B cell (primary cell): ENCODE data around the gene HS3ST3B1. TPM values are rescaled to one million over a fixed set of nuclear protein-coding genes. Genes with fewer than 3 reads are reported as not detected.

Experiments
- ATAC-seq: fragments of 200-7000 bp; cut with Tn5 transposase; one replicate; pipeline ENCODE4 v1.10.0; 2021; ENCODE audit warnings: low read depth, mild to moderate bottlenecking, moderate number of reproducible peaks, moderate library complexity
- CTCF ChIA-PET: fragments of 350-600 bp; sonication (Branson Sonifier 250); formaldehyde crosslinking; loops from one replicate; lab custom pipeline; 2021; ENCODE audit warnings: antibody characterized with exemption, inconsistent platforms; lab: Charles Lee
- POLR2A ChIA-PET: fragments of 350-600 bp; sonication (Branson Sonifier 250); formaldehyde crosslinking; loops from one replicate; lab custom pipeline; 2021; ENCODE audit warnings: antibody characterized with exemption; lab: Charles Lee
- DNase-seq: peaks from one replicate; pipeline ENCODE4 v3.0.0; 2013
- H2AFZ ChIP-seq: 2 replicates; pipeline ENCODE4 v1.6.1; 2012; ENCODE audit warnings: mild to moderate bottlenecking, low read depth, low read length; ENCODE audit not compliant: insufficient read depth, poor library complexity, severe bottlenecking
- H3K27ac ChIP-seq, 2 donors: 1 replicate in 1 of 2; 2 replicates in 1 of 2; pipeline ENCODE4 v1.5.1; 2012 to 2013; ENCODE audit warnings: low read length in 2 of 2, mild to moderate bottlenecking in 2 of 2, moderate library complexity in 1 of 2
- H3K27me3 ChIP-seq, 4 experiments: fragments of 200-600 bp in 1 of 4; sonication (generic) in 1 of 4; replicated peaks in 1 of 4; 1 replicate in 2 of 4; 2 replicates in 2 of 4; pipeline versions ENCODE4 v1.6.1 to v1.7.0; 2013 to 2016; ENCODE audit warnings: low read length in 3 of 4, mild to moderate bottlenecking in 2 of 4, mixed read lengths in 1 of 4, moderate library complexity in 1 of 4; ENCODE audit not compliant: insufficient read depth in 4 of 4, control insufficient read depth in 3 of 4; ENCODE audit errors: control extremely low read depth in 1 of 4
- H3K36me3 ChIP-seq, 2 experiments: replicated peaks in 1 of 2; 1 replicate in 1 of 2; 2 replicates in 1 of 2; pipeline versions ENCODE4 v1.6.1 to v1.7.1; 2013; ENCODE audit warnings: low read length in 1 of 2; ENCODE audit not compliant: insufficient read depth in 2 of 2, control insufficient read depth in 1 of 2; ENCODE audit errors: control extremely low read depth in 1 of 2, extremely low read depth in 1 of 2
- H3K4me1 ChIP-seq, 2 donors: fragments of 200-600 bp in 1 of 2; sonication (generic) in 1 of 2; 1 replicate in 1 of 2; 2 replicates in 1 of 2; pipeline versions ENCODE4 v1.5.1 to v1.6.1; 2013 to 2017; ENCODE audit warnings: low read length in 2 of 2; ENCODE audit not compliant: control insufficient read depth in 2 of 2, insufficient read depth in 2 of 2
- H3K4me2 ChIP-seq: replicated peaks from 2 replicates; pipeline ENCODE3; 2012; ENCODE audit warnings: mild to moderate bottlenecking, low read depth, low read length; ENCODE audit not compliant: poor library complexity, severe bottlenecking
- H3K4me3 ChIP-seq, 5 experiments: fragments of 200-600 bp in 1 of 5; sonication (generic) in 1 of 5; 1 replicate in 3 of 5; 2 replicates in 2 of 5; pipeline versions ENCODE4 v1.5.1 to v1.7.0; 2011 to 2016; ENCODE audit warnings: low read length in 4 of 5, mild to moderate bottlenecking in 4 of 5, low read depth in 2 of 5, control low read depth in 1 of 5, moderate library complexity in 1 of 5; ENCODE audit not compliant: insufficient read depth in 1 of 5; ENCODE audit errors: control extremely low read depth in 1 of 5, extremely low read depth in 1 of 5
- H3K79me2 ChIP-seq: fragments of 200-600 bp; sonication (generic); one replicate; pipeline ENCODE4 v1.6.0; 2016; ENCODE audit warnings: low read length; ENCODE audit not compliant: control insufficient read depth, insufficient read depth
- H3K9ac ChIP-seq: fragments of 200-600 bp; sonication (generic); 2 replicates; pipeline ENCODE4 v1.6.1; 2017; ENCODE audit warnings: mild to moderate bottlenecking, low read length, moderate library complexity
- H3K9me3 ChIP-seq, 3 donors: one replicate each; pipeline versions ENCODE4 v1.6.1 to v1.7.1; 2013; ENCODE audit warnings: low read length in 2 of 3; ENCODE audit not compliant: control insufficient read depth in 2 of 3, insufficient read depth in 1 of 3; ENCODE audit errors: control extremely low read depth in 1 of 3
- H4K20me1 ChIP-seq: 2 replicates; pipeline ENCODE4 v1.6.0; 2012; ENCODE audit warnings: mild to moderate bottlenecking, low read length; ENCODE audit not compliant: insufficient read depth, control insufficient read depth, poor library complexity, severe bottlenecking
- H3K27ac Mint-ChIP-seq: one replicate; pipeline ENCODE4 v1.8.0; 2021; ENCODE audit warnings: mixed read lengths
- H3K27me3 Mint-ChIP-seq: one replicate; pipeline ENCODE4 v1.8.0; 2021; ENCODE audit warnings: mixed read lengths
- H3K4me1 Mint-ChIP-seq: one replicate; pipeline ENCODE4 v1.8.0; 2021; ENCODE audit warnings: mixed read lengths
- H3K4me3 Mint-ChIP-seq: one replicate; pipeline ENCODE4 v1.8.0; 2021; ENCODE audit warnings: mixed read lengths
- H3K9me3 Mint-ChIP-seq: one replicate; pipeline ENCODE4 v1.8.0; 2022; ENCODE audit warnings: mixed read lengths; ENCODE audit not compliant: insufficient read depth
- EZH2 ChIP-seq: IDR thresholded peaks from 2 replicates; pipeline ENCODE4 v1.6.1; 2012; ENCODE audit warnings: borderline replicate concordance, low read depth, mild to moderate bottlenecking, moderate library complexity, low read length; ENCODE audit not compliant: insufficient read depth, poor library complexity, severe bottlenecking
- WGBS: methylation state at CpG from one replicate; pipeline ENCODE4 v1.1.5; 2013; ENCODE audit warnings: missing lambda C conversion rate; ENCODE audit not compliant: insufficient coverage; 5-methylcytosine and 5-hydroxymethylcytosine counted together
- intact Hi-C: fragments of 100-400 bp; cut with micrococcal nuclease; formaldehyde crosslinking; loops from one replicate; pipeline ENCODE4 v1.10.0; 2022
- polyA plus RNA-seq: library from polyadenylated mRNA; depleted of rRNA; stranded (reverse); fragments of >200 nt; gene quantifications from 2 replicates; pipeline ENCODE4 v1.2.3, GENCODE V29; 2012
- total RNA-seq, 2 donors: library from RNA; stranded (reverse); fragments of 120-200 nt in 1 of 2; gene quantifications; 1 replicate in 1 of 2; 2 replicates in 1 of 2; pipeline versions ENCODE4 v1.2.3 to v1.2.4, GENCODE V29; 2013 to 2022
- TF ChIP-seq, protein P1 (sequence below): fragments of 200-600 bp; IDR thresholded peaks from one replicate; pipeline ENCODE4 v1.8.0; 2022; ENCODE audit warnings: antibody characterized with exemption, mild to moderate bottlenecking

Gene HS3ST3B1
- total and polyA plus RNA-seq, 2 donors (not counting 1 experiment from before 2014, with no cell fraction given) = 0.75 to 8.4 TPM

DNA sequence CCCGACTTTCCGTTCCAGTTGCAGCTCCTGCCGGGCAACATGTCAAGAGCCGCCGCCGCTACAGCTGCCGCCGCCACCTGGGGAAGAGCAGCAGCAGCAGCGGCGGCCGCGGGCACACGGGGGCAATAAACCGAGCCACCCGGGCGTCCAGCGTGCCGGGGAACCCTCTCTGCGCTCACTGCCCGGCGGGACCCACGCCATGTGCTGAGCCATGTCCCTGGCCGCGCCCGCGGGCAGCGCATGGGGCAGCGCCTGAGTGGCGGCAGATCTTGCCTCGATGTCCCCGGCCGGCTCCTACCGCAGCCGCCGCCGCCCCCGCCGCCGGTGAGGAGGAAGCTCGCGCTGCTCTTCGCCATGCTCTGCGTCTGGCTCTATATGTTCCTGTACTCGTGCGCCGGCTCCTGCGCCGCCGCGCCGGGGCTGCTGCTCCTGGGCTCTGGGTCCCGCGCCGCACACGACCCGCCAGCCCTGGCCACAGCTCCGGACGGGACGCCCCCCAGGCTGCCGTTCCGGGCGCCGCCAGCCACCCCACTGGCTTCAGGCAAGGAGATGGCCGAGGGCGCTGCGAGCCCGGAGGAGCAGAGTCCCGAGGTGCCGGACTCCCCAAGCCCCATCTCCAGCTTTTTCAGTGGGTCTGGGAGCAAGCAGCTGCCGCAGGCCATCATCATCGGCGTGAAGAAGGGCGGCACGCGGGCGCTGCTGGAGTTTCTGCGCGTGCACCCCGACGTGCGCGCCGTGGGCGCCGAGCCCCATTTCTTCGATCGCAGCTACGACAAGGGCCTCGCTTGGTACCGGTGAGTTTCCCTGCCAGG lies 604 bp downstream of the HS3ST3B1 start:
- Histone ChIP-seq H3K4me2 (peak overlapping the region; percentile 94), H3K79me2 (peaks cover 3% of the 10 kb centered on the region), H3K9me3 (peaks cover 0 to 61% (median 5%) of the 10 kb centered on the region in 3 donors), H3K9ac (peak overlapping the region; percentile 70), H2AFZ (peak overlapping the region; percentile 72), H3K4me3 (peak overlapping the region; percentile 59 to 76 (median 60)), H3K27ac (peak overlapping the region; percentile 39 to 64), H4K20me1 (peaks cover 7% of the 10 kb centered on the region), H3K36me3 (no peaks in the 10 kb centered on the region), H3K4me1 (peaks cover 57 to 59% of the 10 kb centered on the region in 2 donors), H3K27me3 (peaks cover 0 to 72% (median 39%) of the 10 kb centered on the region in 4 experiments)
- CTCF ChIA-PET = interaction anchor here (0.9 to 4.7 kb wide), 12 partner anchors 51 to 706 kb away, joined by 3 to 53 read pairs (median 4); no protein-coding TSS in a partner anchor
- Mint-ChIP-seq H3K9me3 (no peaks in the 10 kb centered on the region), H3K4me1 (peaks cover 56% of the 10 kb centered on the region), H3K27me3 (peaks cover 60% of the 10 kb centered on the region), H3K4me3 (peak overlapping the region; percentile 96), H3K27ac (peak overlapping the region; percentile 94)
- POLR2A ChIA-PET = interaction anchor here (0.6 to 2.7 kb wide), 6 partner anchors 8 to 127 kb away, joined by 3 to 21 read pairs (median 4); no protein-coding TSS in a partner anchor
- DNase-seq = peak; percentile 73
- under 1% methylated on average over 83 of the region's 90 CpGs for WGBS
- intact Hi-C loops = loop anchor here (1.0 to 5.0 kb wide), 8 partner anchors 50 to 1283 kb away; partner anchors contain the start of genes COX10 and ELAC2
- TF ChIP-seq, protein P1, sequence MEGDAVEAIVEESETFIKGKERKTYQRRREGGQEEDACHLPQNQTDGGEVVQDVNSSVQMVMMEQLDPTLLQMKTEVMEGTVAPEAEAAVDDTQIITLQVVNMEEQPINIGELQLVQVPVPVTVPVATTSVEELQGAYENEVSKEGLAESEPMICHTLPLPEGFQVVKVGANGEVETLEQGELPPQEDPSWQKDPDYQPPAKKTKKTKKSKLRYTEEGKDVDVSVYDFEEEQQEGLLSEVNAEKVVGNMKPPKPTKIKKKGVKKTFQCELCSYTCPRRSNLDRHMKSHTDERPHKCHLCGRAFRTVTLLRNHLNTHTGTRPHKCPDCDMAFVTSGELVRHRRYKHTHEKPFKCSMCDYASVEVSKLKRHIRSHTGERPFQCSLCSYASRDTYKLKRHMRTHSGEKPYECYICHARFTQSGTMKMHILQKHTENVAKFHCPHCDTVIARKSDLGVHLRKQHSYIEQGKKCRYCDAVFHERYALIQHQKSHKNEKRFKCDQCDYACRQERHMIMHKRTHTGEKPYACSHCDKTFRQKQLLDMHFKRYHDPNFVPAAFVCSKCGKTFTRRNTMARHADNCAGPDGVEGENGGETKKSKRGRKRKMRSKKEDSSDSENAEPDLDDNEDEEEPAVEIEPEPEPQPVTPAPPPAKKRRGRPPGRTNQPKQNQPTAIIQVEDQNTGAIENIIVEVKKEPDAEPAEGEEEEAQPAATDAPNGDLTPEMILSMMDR = peak; percentile 11
- TF ChIP-seq EZH2 = no peak
- peak; percentile 2 for ATAC-seq
